Mucosa of rectum (tissue), 2 donors: Measurements from ENCODE around the gene BCR.

Experiments
- H3K27ac ChIP-seq, 2 donors: one replicate each; pipeline ENCODE4 v1.7.0; 2013; ENCODE audit warnings: inconsistent platforms in 2 of 2, low read depth in 2 of 2, low read length in 2 of 2
- H3K27me3 ChIP-seq, 2 donors: one replicate each; pipeline ENCODE4 v1.7.0; 2013; ENCODE audit warnings: low read length in 2 of 2; ENCODE audit not compliant: control insufficient read depth in 2 of 2, insufficient read depth in 2 of 2
- H3K36me3 ChIP-seq, 2 donors: one replicate each; pipeline ENCODE4 v1.7.0; 2013; ENCODE audit warnings: low read length in 2 of 2; ENCODE audit not compliant: control insufficient read depth in 2 of 2, insufficient read depth in 2 of 2
- H3K4me1 ChIP-seq, 2 donors: one replicate each; pipeline ENCODE4 v1.7.0; 2013; ENCODE audit warnings: low read length in 2 of 2, mild to moderate bottlenecking in 1 of 2; ENCODE audit not compliant: control insufficient read depth in 2 of 2, insufficient read depth in 2 of 2
- H3K4me3 ChIP-seq, 2 donors: one replicate each; pipeline ENCODE4 v1.7.0; 2013; ENCODE audit warnings: low read length in 2 of 2
- H3K9ac ChIP-seq, 2 donors: one replicate each; pipeline ENCODE4 v1.7.0; 2013; ENCODE audit warnings: low read length in 2 of 2, low read depth in 1 of 2, mild to moderate bottlenecking in 1 of 2
- H3K9me3 ChIP-seq, 2 donors: one replicate each; pipeline ENCODE4 v1.7.0; 2013; ENCODE audit warnings: low read length in 2 of 2; ENCODE audit not compliant: control insufficient read depth in 2 of 2
- donor health status: healthy.
- donor health status: Normal muscosa, but diverticular disease.

Gene BCR

GRCh38 chr22:23243006-23243573, 62.8 kb downstream of the BCR start:
- Histone ChIP-seq H3K27me3 (no peaks in the 10 kb centered on the region), H3K9me3 (no peaks in the 10 kb centered on the region), H3K27ac (no peak overlapping the region), H3K9ac (no peak overlapping the region), H3K4me1 (peaks cover 4 to 6% of the 10 kb centered on the region in 2 donors), H3K36me3 (no peaks in the 10 kb centered on the region), H3K4me3 (no peak overlapping the region)

GRCh38 chr22:23243859-23244689, 63.8 kb downstream of the BCR start:
- H3K27ac ChIP-seq = no peak overlapping the region
- no peak overlapping the region for H3K4me3 ChIP-seq
- H3K36me3 ChIP-seq = no peaks in the 10 kb centered on the region
- H3K4me1 ChIP-seq = peaks cover 4 to 6% of the 10 kb centered on the region in 2 donors
- no peaks in the 10 kb centered on the region for H3K27me3 ChIP-seq
- H3K9me3 ChIP-seq = no peaks in the 10 kb centered on the region
- no peak overlapping the region for H3K9ac ChIP-seq

GRCh38 chr22:23244690-23245044, 64.4 kb downstream of the BCR start:
- no peak overlapping the region for H3K27ac ChIP-seq

GRCh38 chr22:23245045-23245798, 64.9 kb downstream of the BCR start:
- Histone ChIP-seq H3K4me3 (no peak overlapping the region), H3K27ac (no peak overlapping the region), H3K27me3 (no peaks in the 10 kb centered on the region), H3K9me3 (no peaks in the 10 kb centered on the region), H3K9ac (no peak overlapping the region), H3K4me1 (peaks cover 4 to 6% of the 10 kb centered on the region in 2 donors), H3K36me3 (no peaks in the 10 kb centered on the region)

More at GRCh38 chr22:23244690-23245044, 64.4 kb downstream of the BCR start:
- Histone ChIP-seq H3K36me3 (no peaks in the 10 kb centered on the region), H3K9ac (no peak overlapping the region), H3K9me3 (no peaks in the 10 kb centered on the region), H3K4me1 (peaks cover 4 to 6% of the 10 kb centered on the region in 2 donors), H3K27me3 (no peaks in the 10 kb centered on the region), H3K4me3 (no peak overlapping the region)

GRCh38 chr22:23245799-23246136, 65.5 kb downstream of the BCR start:
- H3K27ac ChIP-seq = no peak overlapping the region
- H3K36me3 ChIP-seq = no peaks in the 10 kb centered on the region
- H3K9me3 ChIP-seq = no peaks in the 10 kb centered on the region
- no peak overlapping the region for H3K4me3 ChIP-seq
- peaks cover 4 to 5% of the 10 kb centered on the region in 2 donors for H3K4me1 ChIP-seq
- no peaks in the 10 kb centered on the region for H3K27me3 ChIP-seq
- H3K9ac ChIP-seq = no peak overlapping the region

- Histone ChIP-seq H3K27me3 (no peaks in the 10 kb centered on the region), H3K27ac (no peak overlapping the region), H3K4me1 (peaks cover 4% of the 10 kb centered on the region in 2 donors), H3K4me3 (no peak overlapping the region), H3K9ac (no peak overlapping the region), H3K36me3 (no peaks in the 10 kb centered on the region), H3K9me3 (no peaks in the 10 kb centered on the region)
These were observed 66.9 kb downstream of the BCR start for GRCh38 chr22:23246982-23247766.

GRCh38 chr22:23248583-23248982, 68.3 kb downstream of the BCR start:
- H3K36me3 ChIP-seq = peaks cover 0 to 1% of the 10 kb centered on the region in 2 donors
- H3K4me3 ChIP-seq = no peak overlapping the region
- H3K9me3 ChIP-seq = no peaks in the 10 kb centered on the region
- H3K4me1 ChIP-seq = peaks cover 4% of the 10 kb centered on the region in 2 donors
- H3K27ac ChIP-seq = no peak overlapping the region
- no peak overlapping the region for H3K9ac ChIP-seq
- no peaks in the 10 kb centered on the region for H3K27me3 ChIP-seq

- no peaks in the 10 kb centered on the region for H3K27me3 ChIP-seq
- H3K9me3 ChIP-seq = no peaks in the 10 kb centered on the region
- H3K36me3 ChIP-seq = peaks cover 10 to 14% of the 10 kb centered on the region in 2 donors
- H3K4me1 ChIP-seq = peaks cover 0 to 4% of the 10 kb centered on the region in 2 donors
- no peak overlapping the region for H3K9ac ChIP-seq
- no peak overlapping the region for H3K4me3 ChIP-seq
- no peak overlapping the region for H3K27ac ChIP-seq
These were observed 69.9 kb downstream of the BCR start for GRCh38 chr22:23250056-23250784.

- Histone ChIP-seq H3K9ac (no peak overlapping the region), H3K27ac (no peak overlapping the region), H3K4me3 (no peak overlapping the region), H3K4me1 (peaks cover 2 to 4% of the 10 kb centered on the region in 2 donors), H3K27me3 (no peaks in the 10 kb centered on the region), H3K36me3 (peaks cover 13 to 17% of the 10 kb centered on the region in 2 donors), H3K9me3 (no peaks in the 10 kb centered on the region)
These were observed 70.6 kb downstream of the BCR start for GRCh38 chr22:23250785-23251363.
